ENCODE measurements around the gene ROR2. TPM values are rescaled to one million over a fixed set of nuclear protein-coding genes. Genes with fewer than 3 reads are reported as not detected.

Gene ROR2
- total and polyA plus RNA-seq, 2 donors (not counting 3 experiments of a cell fraction or from before 2014, with no cell fraction given), result not detected

DNA sequence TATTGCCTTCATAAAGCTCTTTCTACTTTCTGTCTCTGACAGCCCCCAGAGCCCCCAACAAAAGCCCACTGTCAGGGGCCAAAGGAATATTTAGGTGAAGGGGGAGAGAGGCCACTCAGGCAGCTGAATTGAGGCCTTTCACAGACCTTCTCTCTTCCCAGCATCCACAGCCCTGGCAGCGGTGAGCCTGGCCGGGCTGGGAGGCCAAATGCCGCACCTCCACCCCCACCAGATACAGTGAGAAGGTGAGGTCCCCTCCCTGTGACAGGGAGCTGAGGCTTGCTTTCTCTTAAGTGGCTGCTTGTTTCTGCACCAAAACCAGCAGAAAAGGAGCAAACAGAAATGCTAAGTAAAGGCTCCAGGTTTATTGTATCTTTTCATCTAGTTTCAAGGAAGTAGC is 168.1 kb downstream of the ROR2 start:
- Histone ChIP-seq H4K20me1 (replicated peaks; ENCODE audit: control insufficient read depth, extremely low read depth, insufficient read depth, low read length) (no peaks in the 10 kb centered on the region), H3K9me1 (replicated peaks; ENCODE audit: control insufficient read depth, extremely low read depth, insufficient read depth, low read length) (no peaks in the 10 kb centered on the region), H2AFZ (ENCODE audit: low read depth, low read length) (no peak overlapping the region), H3K27me3 (ENCODE audit: control insufficient read depth in 2 of 2, insufficient read depth in 2 of 2, low read length in 2 of 2) (no peaks in the 10 kb centered on the region), H3K36me3 (ENCODE audit: control insufficient read depth in 2 of 2, extremely low read depth in 1 of 2, insufficient read depth in 2 of 2, low read length in 2 of 2) (no peaks in the 10 kb centered on the region), H3K4me2 (ENCODE audit: insufficient read depth, low read length) (no peak overlapping the region), H3K4me1 (ENCODE audit: control insufficient read depth, extremely low read depth, insufficient read depth, low read length) (no peaks in the 10 kb centered on the region), H3K4me3 (replicated peaks in 1 of 3; ENCODE audit: insufficient read depth in 1 of 3, low read depth in 1 of 3, low read length in 3 of 3) (no peak overlapping the region), H3K27ac (ENCODE audit: insufficient read depth, low read depth, low read length) (no peak overlapping the region), H3K79me2 (ENCODE audit: control insufficient read depth, insufficient read depth, low read length) (no peaks in the 10 kb centered on the region), H3K9ac (replicated peaks; ENCODE audit: extremely low read depth, insufficient read depth, low read length) (no peak overlapping the region), H3K9me3 (replicated peaks; ENCODE audit: control insufficient read depth, insufficient read depth, low read length) (no peaks in the 10 kb centered on the region)
- ChIA-PET POLR2A (no interaction called here), CTCF (interaction anchor here (0.6 to 1.6 kb wide), 3 partner anchors 10 to 903 kb away, joined by 3 read pairs; no protein-coding TSS in a partner anchor)
- TF ChIP-seq, protein P1, sequence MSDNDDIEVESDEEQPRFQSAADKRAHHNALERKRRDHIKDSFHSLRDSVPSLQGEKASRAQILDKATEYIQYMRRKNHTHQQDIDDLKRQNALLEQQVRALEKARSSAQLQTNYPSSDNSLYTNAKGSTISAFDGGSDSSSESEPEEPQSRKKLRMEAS (IDR thresholded peaks at IDR 0.05; ENCODE audit: insufficient read depth, insufficient read length), result no peak
- TF ChIP-seq, protein P2, sequence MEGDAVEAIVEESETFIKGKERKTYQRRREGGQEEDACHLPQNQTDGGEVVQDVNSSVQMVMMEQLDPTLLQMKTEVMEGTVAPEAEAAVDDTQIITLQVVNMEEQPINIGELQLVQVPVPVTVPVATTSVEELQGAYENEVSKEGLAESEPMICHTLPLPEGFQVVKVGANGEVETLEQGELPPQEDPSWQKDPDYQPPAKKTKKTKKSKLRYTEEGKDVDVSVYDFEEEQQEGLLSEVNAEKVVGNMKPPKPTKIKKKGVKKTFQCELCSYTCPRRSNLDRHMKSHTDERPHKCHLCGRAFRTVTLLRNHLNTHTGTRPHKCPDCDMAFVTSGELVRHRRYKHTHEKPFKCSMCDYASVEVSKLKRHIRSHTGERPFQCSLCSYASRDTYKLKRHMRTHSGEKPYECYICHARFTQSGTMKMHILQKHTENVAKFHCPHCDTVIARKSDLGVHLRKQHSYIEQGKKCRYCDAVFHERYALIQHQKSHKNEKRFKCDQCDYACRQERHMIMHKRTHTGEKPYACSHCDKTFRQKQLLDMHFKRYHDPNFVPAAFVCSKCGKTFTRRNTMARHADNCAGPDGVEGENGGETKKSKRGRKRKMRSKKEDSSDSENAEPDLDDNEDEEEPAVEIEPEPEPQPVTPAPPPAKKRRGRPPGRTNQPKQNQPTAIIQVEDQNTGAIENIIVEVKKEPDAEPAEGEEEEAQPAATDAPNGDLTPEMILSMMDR (IDR thresholded peaks at IDR 0.05; ENCODE audit: extremely low read depth in 1 of 2, insufficient read depth in 1 of 2, low read depth in 1 of 2, low read length in 2 of 2), result no peak
- TF ChIP-seq EZH2 (IDR thresholded peaks at IDR 0.05; ENCODE audit: borderline replicate concordance, low read depth, low read length, severe bottlenecking) (no peak), GATA2 (IDR thresholded peaks at IDR 0.05; ENCODE audit: insufficient read depth, insufficient read length, low read depth, low read length) (no peak), FOS (IDR thresholded peaks at IDR 0.05; ENCODE audit: borderline replicate concordance, insufficient read depth, low read length) (no peak), POLR2A (IDR thresholded peaks at IDR 0.05; ENCODE audit: low read depth, low read length) (no peak), MYC (IDR thresholded peaks at IDR 0.05; ENCODE audit: low read depth, low read length) (no peak), POLR2AphosphoS5 (IDR thresholded peaks at IDR 0.05; ENCODE audit: insufficient read depth, low read depth, low read length) (no peak), JUN (IDR thresholded peaks at IDR 0.05; ENCODE audit: borderline replicate concordance, insufficient read depth, insufficient read length, low read depth) (no peak)
- intact Hi-C loops (cut with micrococcal nuclease), result no loop called here
- no TSS peak for BruUV-seq (replicated peaks)
- FAIRE-seq (no peak), DNase-seq (ENCODE audit: low read depth, low spot score) (no peak)
- dilution Hi-C loops (cut with MboI; ENCODE audit: extremely low pct_ligation_motif_present, low sequenced_read_pairs), result no loop called here

All from endothelial cell of umbilical vein (primary cell).